Measurements from ENCODE around the gene ABHD2. TPM values are rescaled to one million over a fixed set of nuclear protein-coding genes. Genes with fewer than 3 reads are reported as not detected.
A peak's percentile ranks its signal among the peaks of the same experiment; 100 is the strongest.

The ABHD2 gene
- total and polyA plus RNA-seq, 2 donors (not counting 3 experiments of a cell fraction or from before 2014, with no cell fraction given) = 14.0 to 62.2 TPM

DNA sequence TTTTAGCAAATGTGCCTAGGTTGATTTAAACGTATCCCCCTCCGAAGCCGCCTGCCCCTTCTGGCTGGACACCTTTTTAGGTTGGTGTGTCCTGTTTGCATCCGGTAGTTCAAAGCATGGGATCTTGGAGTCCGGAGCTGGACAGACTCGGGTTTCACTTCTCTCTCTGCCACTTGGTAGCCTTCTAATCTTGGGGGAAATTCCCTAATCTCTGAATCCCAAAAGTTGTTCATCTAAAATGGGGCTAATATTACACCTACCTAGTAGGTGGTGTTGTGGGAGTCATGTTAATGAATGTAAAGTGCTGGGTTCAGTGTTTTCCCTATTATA lies 156.3 kb downstream of the ABHD2 start:
- peak overlapping the region; percentile 65 for H3K27ac ChIP-seq (ENCODE audit: insufficient read depth, low read depth, low read length)
- peaks cover 15% of the 10 kb centered on the region for H3K4me1 ChIP-seq (ENCODE audit: control insufficient read depth, extremely low read depth, insufficient read depth, low read length)
- no TSS peak for BruUV-seq (replicated peaks)
- peak overlapping the region; percentile 81 to 92 (median 89) for H3K4me3 ChIP-seq (replicated peaks in 1 of 3; ENCODE audit: insufficient read depth in 1 of 3, low read depth in 1 of 3, low read length in 3 of 3)
- H3K36me3 ChIP-seq (ENCODE audit: control insufficient read depth in 2 of 2, extremely low read depth in 1 of 2, insufficient read depth in 2 of 2, low read length in 2 of 2) = peaks cover 0 to 2% of the 10 kb centered on the region in 2 experiments
- H3K27me3 ChIP-seq (ENCODE audit: control insufficient read depth in 2 of 2, insufficient read depth in 2 of 2, low read length in 2 of 2) = peaks cover 5 to 7% of the 10 kb centered on the region in 2 experiments
- DNase-seq (ENCODE audit: low read depth, low spot score) (no peak), FAIRE-seq (peak; percentile 63)
- H2AFZ ChIP-seq (ENCODE audit: low read depth, low read length) = peak overlapping the region; percentile 96
- no peaks in the 10 kb centered on the region for H3K9me1 ChIP-seq (replicated peaks; ENCODE audit: control insufficient read depth, extremely low read depth, insufficient read depth, low read length)
- peak overlapping the region; percentile 85 for H3K9ac ChIP-seq (replicated peaks; ENCODE audit: extremely low read depth, insufficient read depth, low read length)
- peaks cover 26% of the 10 kb centered on the region for H3K79me2 ChIP-seq (ENCODE audit: control insufficient read depth, insufficient read depth, low read length)
- H3K9me3 ChIP-seq (replicated peaks; ENCODE audit: control insufficient read depth, insufficient read depth, low read length) = no peaks in the 10 kb centered on the region
- H3K4me2 ChIP-seq (ENCODE audit: insufficient read depth, low read length) = peak overlapping the region; percentile 78
- CTCF ChIA-PET = interaction anchor here (0.6 to 4.4 kb wide), 8 partner anchors 11 to 340 kb away, joined by 3 to 54 read pairs (median 4); no protein-coding TSS in a partner anchor
- dilution Hi-C loops (cut with MboI; ENCODE audit: extremely low pct_ligation_motif_present, low sequenced_read_pairs) (no loop called here), intact Hi-C loops (cut with micrococcal nuclease) (no loop called here)
- no peak for TF ChIP-seq GATA2 (IDR thresholded peaks at IDR 0.05; ENCODE audit: insufficient read depth, insufficient read length, low read depth, low read length)
- TF ChIP-seq, protein P1, sequence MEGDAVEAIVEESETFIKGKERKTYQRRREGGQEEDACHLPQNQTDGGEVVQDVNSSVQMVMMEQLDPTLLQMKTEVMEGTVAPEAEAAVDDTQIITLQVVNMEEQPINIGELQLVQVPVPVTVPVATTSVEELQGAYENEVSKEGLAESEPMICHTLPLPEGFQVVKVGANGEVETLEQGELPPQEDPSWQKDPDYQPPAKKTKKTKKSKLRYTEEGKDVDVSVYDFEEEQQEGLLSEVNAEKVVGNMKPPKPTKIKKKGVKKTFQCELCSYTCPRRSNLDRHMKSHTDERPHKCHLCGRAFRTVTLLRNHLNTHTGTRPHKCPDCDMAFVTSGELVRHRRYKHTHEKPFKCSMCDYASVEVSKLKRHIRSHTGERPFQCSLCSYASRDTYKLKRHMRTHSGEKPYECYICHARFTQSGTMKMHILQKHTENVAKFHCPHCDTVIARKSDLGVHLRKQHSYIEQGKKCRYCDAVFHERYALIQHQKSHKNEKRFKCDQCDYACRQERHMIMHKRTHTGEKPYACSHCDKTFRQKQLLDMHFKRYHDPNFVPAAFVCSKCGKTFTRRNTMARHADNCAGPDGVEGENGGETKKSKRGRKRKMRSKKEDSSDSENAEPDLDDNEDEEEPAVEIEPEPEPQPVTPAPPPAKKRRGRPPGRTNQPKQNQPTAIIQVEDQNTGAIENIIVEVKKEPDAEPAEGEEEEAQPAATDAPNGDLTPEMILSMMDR (IDR thresholded peaks at IDR 0.05; ENCODE audit: extremely low read depth in 1 of 2, insufficient read depth in 1 of 2, low read depth in 1 of 2, low read length in 2 of 2) = no peak
- TF ChIP-seq, protein P2, sequence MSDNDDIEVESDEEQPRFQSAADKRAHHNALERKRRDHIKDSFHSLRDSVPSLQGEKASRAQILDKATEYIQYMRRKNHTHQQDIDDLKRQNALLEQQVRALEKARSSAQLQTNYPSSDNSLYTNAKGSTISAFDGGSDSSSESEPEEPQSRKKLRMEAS (IDR thresholded peaks at IDR 0.05; ENCODE audit: insufficient read depth, insufficient read length) = no peak
- no peak for TF ChIP-seq POLR2AphosphoS5 (IDR thresholded peaks at IDR 0.05; ENCODE audit: insufficient read depth, low read depth, low read length)
- TF ChIP-seq POLR2A (IDR thresholded peaks at IDR 0.05; ENCODE audit: low read depth, low read length) = no peak
- no peak for TF ChIP-seq JUN (IDR thresholded peaks at IDR 0.05; ENCODE audit: borderline replicate concordance, insufficient read depth, insufficient read length, low read depth)
- no peak for TF ChIP-seq EZH2 (IDR thresholded peaks at IDR 0.05; ENCODE audit: borderline replicate concordance, low read depth, low read length, severe bottlenecking)
- TF ChIP-seq FOS (IDR thresholded peaks at IDR 0.05; ENCODE audit: borderline replicate concordance, insufficient read depth, low read length) = no peak
- TF ChIP-seq MYC (IDR thresholded peaks at IDR 0.05; ENCODE audit: low read depth, low read length) = no peak
- POLR2A ChIA-PET = interaction anchor here (0.6 kb wide), 1 partner anchor 206 kb away, joined by 7 read pairs; no protein-coding TSS in a partner anchor
- H4K20me1 ChIP-seq (replicated peaks; ENCODE audit: control insufficient read depth, extremely low read depth, insufficient read depth, low read length) = no peaks in the 10 kb centered on the region

Measured in endothelial cell of umbilical vein (primary cell).